ENCODE measurements around the gene APOO. TPM values are rescaled to one million over a fixed set of nuclear protein-coding genes. Genes with fewer than 3 reads are reported as not detected.
A peak's percentile ranks its signal among the peaks of the same experiment; 100 is the strongest.

APOO gene
- total and polyA plus RNA-seq, 2 of the 4 experiments (the other 2 are of a cell fraction) = 9.0 to 14.2 TPM

GRCh38 chrX:23854945-23855344, 52.8 kb downstream of the APOO start:
- TF ChIP-seq CEBPB (IDR thresholded peaks at IDR 0.05; ENCODE audit: low read depth, low read length) = peak; percentile 43
- no peak for TF ChIP-seq RFX5 (IDR thresholded peaks at IDR 0.05; ENCODE audit: low read depth, low read length)
- dilution Hi-C loops (cut with HindIII; ENCODE audit: low sequenced_read_pairs, unreplicated experiment) = no loop called here
- Histone ChIP-seq H2BK5ac (ENCODE audit: low read depth, low read length, poor library complexity, severe bottlenecking) (no peak overlapping the region), H3K36me3 (ENCODE audit: control insufficient read depth, insufficient read depth, low read length) (no peaks in the 10 kb centered on the region), H3K14ac (replicated peaks; ENCODE audit: low read depth, low read length) (no peak overlapping the region), H4K20me1 (ENCODE audit: insufficient read depth, low read length) (no peaks in the 10 kb centered on the region), H3K4me2 (ENCODE audit: low read depth, low read length) (no peak overlapping the region), H2BK20ac (ENCODE audit: low read depth, low read length) (no peak overlapping the region), H3K27me3 (ENCODE audit: control insufficient read depth, insufficient read depth, low read length) (no peaks in the 10 kb centered on the region), H4K8ac (ENCODE audit: low read depth in 2 of 2, low read length in 2 of 2) (no peak overlapping the region), H2AK5ac (ENCODE audit: low read depth, low read length) (no peak overlapping the region), H3K27ac (ENCODE audit: insufficient read depth, low read length) (no peak overlapping the region), H4K5ac (ENCODE audit: low read depth, low read length) (no peak overlapping the region), H2AK9ac (replicated peaks; ENCODE audit: low read depth, low read length, poor library complexity) (no peak overlapping the region), H4K91ac (ENCODE audit: insufficient read depth, low read depth, low read length) (no peak overlapping the region), H3K79me1 (ENCODE audit: low read depth in 1 of 2, low read length in 2 of 2) (no peaks in the 10 kb centered on the region), H2AFZ (replicated peaks; ENCODE audit: low read length, poor library complexity) (no peak overlapping the region), H3K4me1 (ENCODE audit: control insufficient read depth, insufficient read depth, low read length) (no peaks in the 10 kb centered on the region), H3K23ac (ENCODE audit: low read depth, low read length) (no peak overlapping the region), H3K9me3 (ENCODE audit: control insufficient read depth, insufficient read depth, low read length) (no peaks in the 10 kb centered on the region), H3K9me1 (ENCODE audit: insufficient read depth, low read length) (peaks cover 3% of the 10 kb centered on the region; the same call in 1 of the 2 replicates), H2BK120ac (ENCODE audit: low read depth, low read length) (no peak overlapping the region), H3K4ac (ENCODE audit: low read depth, low read length) (no peak overlapping the region), H2BK15ac (ENCODE audit: low read depth, low read length) (no peak overlapping the region), H3K56ac (ENCODE audit: extremely low read depth, insufficient read depth, low read length) (no peak overlapping the region), H3K4me3 (ENCODE audit: insufficient read depth, low read depth, low read length) (no peak overlapping the region), H3K9ac (ENCODE audit: low read depth, low read length) (no peak overlapping the region), H3K18ac (ENCODE audit: low read depth, low read length) (no peak overlapping the region)
- in situ Hi-C loops (cut with MboI; ENCODE audit: low sequenced_read_pairs) = no loop called here
- ChIA-PET POLR2A (ENCODE audit: unreplicated experiment) (interaction anchor here (0.7 kb wide), 1 partner anchor 11 kb away, joined by 15 read pairs; no protein-coding TSS in a partner anchor), CTCF (interaction anchor here (0.6 kb wide), 1 partner anchor 173 kb away, joined by 3 read pairs; no protein-coding TSS in a partner anchor)
- intact Hi-C loops (cut with micrococcal nuclease) = no loop called here
- DNase-seq (no peak), ATAC-seq (ENCODE audit: low read depth) (no peak)
- BruUV-seq (replicated peaks) = no TSS peak
- no CpG with 5 or more reads among the region's 3 CpGs for WGBS, 2 experiments (ENCODE audit: extremely low coverage in 2 of 2, insufficient read length in 1 of 2)
